ENCODE data around the gene NUDT3. TPM values are rescaled to one million over a fixed set of nuclear protein-coding genes. Genes with fewer than 3 reads are reported as not detected.
"Not testable (repeated sequence)": the region's sequence is repeated elsewhere in the genome, so short reads cannot be mapped to it uniquely, and the experiment has no call there.

NUDT3 gene
- total and polyA plus RNA-seq, 9 of the 15 experiments (the other 6 are each of a cell fraction or from before 2014, with no cell fraction given), result 5.4 to 81.2 (median 56.4) TPM

DNA sequence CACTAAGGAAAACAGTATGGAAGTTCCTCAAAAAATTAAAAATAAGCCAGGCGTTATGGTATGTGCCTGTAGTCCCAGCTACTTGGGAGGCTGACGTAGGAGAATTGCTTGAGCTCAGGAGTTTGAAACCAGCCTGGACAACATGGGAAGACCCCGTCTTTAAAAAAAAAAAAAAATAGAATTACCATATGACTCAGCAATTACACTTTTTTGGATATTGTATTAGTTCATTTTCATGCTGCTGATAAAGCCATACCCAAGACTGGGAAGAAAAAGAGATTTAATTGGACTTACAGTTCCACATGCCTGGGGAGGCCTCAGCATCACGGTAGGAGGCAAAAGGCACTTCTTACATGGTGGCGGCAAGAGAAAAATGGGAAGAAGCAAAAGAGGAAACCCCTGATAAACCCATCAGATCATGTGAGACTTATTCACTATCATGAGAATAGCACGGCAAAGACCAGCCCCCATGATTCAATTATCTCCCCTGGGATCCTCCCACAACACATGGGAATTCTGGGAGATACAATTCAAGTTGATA, 132.9 kb downstream of the NUDT3 start (continued):
- TF ChIP-seq TRIM24 (IDR thresholded peaks at IDR 0.05), result peak; percentile 83 to 88
- TF ChIP-seq, protein P1, sequence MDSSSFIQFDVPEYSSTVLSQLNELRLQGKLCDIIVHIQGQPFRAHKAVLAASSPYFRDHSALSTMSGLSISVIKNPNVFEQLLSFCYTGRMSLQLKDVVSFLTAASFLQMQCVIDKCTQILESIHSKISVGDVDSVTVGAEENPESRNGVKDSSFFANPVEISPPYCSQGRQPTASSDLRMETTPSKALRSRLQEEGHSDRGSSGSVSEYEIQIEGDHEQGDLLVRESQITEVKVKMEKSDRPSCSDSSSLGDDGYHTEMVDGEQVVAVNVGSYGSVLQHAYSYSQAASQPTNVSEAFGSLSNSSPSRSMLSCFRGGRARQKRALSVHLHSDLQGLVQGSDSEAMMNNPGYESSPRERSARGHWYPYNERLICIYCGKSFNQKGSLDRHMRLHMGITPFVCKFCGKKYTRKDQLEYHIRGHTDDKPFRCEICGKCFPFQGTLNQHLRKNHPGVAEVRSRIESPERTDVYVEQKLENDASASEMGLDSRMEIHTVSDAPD (CRISPR knock-in tag; IDR thresholded peaks at IDR 0.05), result no peak
- TF ChIP-seq CC2D1A (IDR thresholded peaks at IDR 0.05), result peak; percentile 67; the same call in 1 of the 2 replicates
- TF ChIP-seq ZBTB33 (CRISPR knock-in tag; IDR thresholded peaks at IDR 0.05), result peak; percentile 75
- TF ChIP-seq NONO (IDR thresholded peaks at IDR 0.05; ENCODE audit: low read depth in 2 of 2, low read length in 1 of 2), result no peak

DNA sequence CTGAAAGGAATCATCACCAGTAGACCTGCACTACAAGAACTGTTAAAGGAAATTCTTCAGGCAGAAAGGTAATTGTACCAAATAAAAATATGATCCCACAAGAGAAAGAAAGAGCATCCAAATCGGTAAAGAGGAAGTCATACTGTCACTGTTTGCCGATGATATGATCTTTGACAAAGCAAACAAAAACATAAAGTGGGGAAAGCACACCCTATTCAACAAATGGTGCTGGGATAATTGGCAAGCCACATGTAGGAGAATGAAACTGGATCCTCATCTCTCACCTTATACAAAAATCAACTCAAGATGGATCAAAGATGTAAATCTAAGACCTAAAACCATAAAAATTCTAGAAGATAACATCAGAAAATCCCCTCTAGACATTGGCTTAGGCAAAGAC, 140.1 kb downstream of the NUDT3 start:
- 5% methylated on average over 2 of the region's 2 CpGs for WGBS (ENCODE audit: insufficient coverage, low coverage, missing lambda C conversion rate)
- ATAC-seq; H3K4me3 ChIP-seq; DNase-seq (ENCODE audit: extremely low read depth in 1 of 4, low spot score in 3 of 4); H3K36me3 ChIP-seq (ENCODE audit: control insufficient read depth, insufficient read depth, low read length); H3K27me3 ChIP-seq (ENCODE audit: control insufficient read depth in 2 of 2, insufficient read depth in 2 of 2, low read length in 2 of 2); H3K9me1 ChIP-seq (ENCODE audit: control insufficient read depth, insufficient read depth, low read length); CTCF ChIA-PET (ENCODE audit: low intra/inter-chr PET ratio); FAIRE-seq; H3K9ac ChIP-seq (ENCODE audit: insufficient read depth in 1 of 2, low read depth in 2 of 2, low read length in 2 of 2); H3K4me2 ChIP-seq (ENCODE audit: insufficient read depth, low read length); BruUV-seq (replicated peaks); H3K27ac ChIP-seq (ENCODE audit: extremely low read depth, low read depth, low read length); H3K9me3 ChIP-seq (replicated peaks; ENCODE audit: control insufficient read depth, insufficient read depth, low read depth, low read length); intact Hi-C loops (cut with micrococcal nuclease); H4K20me1 ChIP-seq (replicated peaks; ENCODE audit: control insufficient read depth, insufficient read depth, low read length); H2AFZ ChIP-seq (ENCODE audit: low read depth, low read length); in situ Hi-C loops (cut with MboI): not testable (repeated sequence)
- peaks cover 20% of the 10 kb centered on the region for H3K79me2 ChIP-seq (ENCODE audit: control insufficient read depth, insufficient read depth, low read length)
- POLR2A ChIA-PET, result interaction anchor here (0.9 kb wide), 1 partner anchor 162 kb away, joined by 3 read pairs; no protein-coding TSS in a partner anchor
- H3K4me1 ChIP-seq (replicated peaks in 1 of 2; ENCODE audit: control insufficient read depth in 2 of 2, insufficient read depth in 2 of 2, low read length in 2 of 2), result peaks cover 18 to 26% of the 10 kb centered on the region in 2 experiments
- TF ChIP-seq SPI1 (IDR thresholded peaks at IDR 0.05; ENCODE audit: borderline replicate concordance, low read depth, low read length), result peak; percentile 86
- TF ChIP-seq SMARCA4 (IDR thresholded peaks at IDR 0.05), result peak; percentile 67; the same call in 1 of the 2 replicates
- TF ChIP-seq RAD21 (CRISPR knock-in tag; conservative IDR thresholded peaks at IDR 0.05 in 1 of 2, IDR thresholded peaks at IDR 0.05 in 1 of 2), result 0 out of 4 replicates have a peak, but pooled peaks of 1 of the 2 experiments have one; percentile 10
- 0 out of 2 replicates have a peak, but pooled peaks have one; percentile 21 for TF ChIP-seq ZNF592 (IDR thresholded peaks at IDR 0.05)
- TF ChIP-seq SMARCC2 (IDR thresholded peaks at IDR 0.05; ENCODE audit: low read depth), result peak; percentile 19; the same call in 1 of the 2 replicates
- TF ChIP-seq ZNF175 (CRISPR knock-in tag; IDR thresholded peaks at IDR 0.05; ENCODE audit: low read depth), result 0 out of 2 replicates have a peak, but pooled peaks have one; percentile 39
- peak; percentile 58; the same call in 1 of the 2 replicates for TF ChIP-seq DPF2 (IDR thresholded peaks at IDR 0.05)
